ENCODE data around the gene ZNF366. TPM values are rescaled to one million over a fixed set of nuclear protein-coding genes. Genes with fewer than 3 reads are reported as not detected.

The ZNF366 gene
- polyA plus RNA-seq, 3 donors: 0.05 to 1.2 (median 0.76) TPM

DNA sequence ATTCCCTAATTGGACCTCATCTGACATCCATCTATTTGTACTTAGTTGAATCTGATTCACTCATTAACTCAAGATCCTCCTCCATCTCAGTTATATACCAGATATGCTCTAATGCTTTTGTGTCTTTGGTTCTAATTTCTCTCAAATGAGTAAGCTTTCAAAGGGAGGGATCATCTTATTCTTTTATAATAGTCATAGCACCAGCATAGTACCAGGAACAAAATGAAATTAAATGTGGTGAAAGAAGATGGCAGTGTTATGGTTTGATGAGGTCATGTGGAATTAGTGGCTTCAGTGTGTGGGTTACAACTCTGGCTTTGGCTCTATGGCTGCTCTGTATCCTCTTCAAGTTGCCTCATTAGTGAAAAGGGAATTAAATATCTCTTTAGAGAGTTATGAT is 32.5 kb upstream of the ZNF366 start:
- Mint-ChIP-seq H3K36me3 (no peaks in the 10 kb centered on the region), H3K4me3 (no peak overlapping the region), H3K4me1 (peaks cover 10% of the 10 kb centered on the region), H3K9me3 (peaks cover 0 to 2% (median 2%) of the 10 kb centered on the region in 7 donors), H3K27ac (no peak overlapping the region), H3K27me3 (ENCODE audit: low read depth in 3 of 3) (peaks cover 0 to 2% (median 2%) of the 10 kb centered on the region in 3 donors)
- Histone ChIP-seq H4K20me1 (ENCODE audit: insufficient read depth, low read length) (no peaks in the 10 kb centered on the region), H3K4me3 (replicated peaks in 1 of 3; ENCODE audit: low read depth in 2 of 3, low read length in 3 of 3) (no peak overlapping the region), H3K27me3 (ENCODE audit: control insufficient read depth in 2 of 2, insufficient read depth in 2 of 2, low read length in 2 of 2) (no peaks in the 10 kb centered on the region), H3K9me3 (replicated peaks in 1 of 2; ENCODE audit: control insufficient read depth in 1 of 2, insufficient read depth in 1 of 2, low read length in 2 of 2) (no peaks in the 10 kb centered on the region), H3K4me2 (replicated peaks; ENCODE audit: extremely low read depth, low read length, poor library complexity, severe bottlenecking) (no peak overlapping the region), H3K36me3 (replicated peaks in 1 of 2; ENCODE audit: control insufficient read depth in 1 of 2, insufficient read depth in 2 of 2, low read length in 2 of 2) (no peaks in the 10 kb centered on the region), H3K79me2 (ENCODE audit: insufficient read depth, low read length) (no peaks in the 10 kb centered on the region), H3K27ac (ENCODE audit: low read depth in 1 of 2, low read length in 2 of 2) (no peak overlapping the region), H3K9ac (ENCODE audit: insufficient read depth, low read length, poor library complexity, severe bottlenecking) (no peak overlapping the region), H2AFZ (ENCODE audit: insufficient read depth, low read depth, low read length, poor library complexity, severe bottlenecking) (no peak overlapping the region), H3K4me1 (ENCODE audit: control insufficient read depth in 1 of 2, insufficient read depth in 2 of 2, low read length in 2 of 2) (peaks cover 7 to 10% of the 10 kb centered on the region in 2 donors)
- TF ChIP-seq, protein P1, sequence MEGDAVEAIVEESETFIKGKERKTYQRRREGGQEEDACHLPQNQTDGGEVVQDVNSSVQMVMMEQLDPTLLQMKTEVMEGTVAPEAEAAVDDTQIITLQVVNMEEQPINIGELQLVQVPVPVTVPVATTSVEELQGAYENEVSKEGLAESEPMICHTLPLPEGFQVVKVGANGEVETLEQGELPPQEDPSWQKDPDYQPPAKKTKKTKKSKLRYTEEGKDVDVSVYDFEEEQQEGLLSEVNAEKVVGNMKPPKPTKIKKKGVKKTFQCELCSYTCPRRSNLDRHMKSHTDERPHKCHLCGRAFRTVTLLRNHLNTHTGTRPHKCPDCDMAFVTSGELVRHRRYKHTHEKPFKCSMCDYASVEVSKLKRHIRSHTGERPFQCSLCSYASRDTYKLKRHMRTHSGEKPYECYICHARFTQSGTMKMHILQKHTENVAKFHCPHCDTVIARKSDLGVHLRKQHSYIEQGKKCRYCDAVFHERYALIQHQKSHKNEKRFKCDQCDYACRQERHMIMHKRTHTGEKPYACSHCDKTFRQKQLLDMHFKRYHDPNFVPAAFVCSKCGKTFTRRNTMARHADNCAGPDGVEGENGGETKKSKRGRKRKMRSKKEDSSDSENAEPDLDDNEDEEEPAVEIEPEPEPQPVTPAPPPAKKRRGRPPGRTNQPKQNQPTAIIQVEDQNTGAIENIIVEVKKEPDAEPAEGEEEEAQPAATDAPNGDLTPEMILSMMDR (IDR thresholded peaks at IDR 0.05): no peak
- DNase-seq: no peak
- intact Hi-C loops (cut with micrococcal nuclease): no loop called here

DNA sequence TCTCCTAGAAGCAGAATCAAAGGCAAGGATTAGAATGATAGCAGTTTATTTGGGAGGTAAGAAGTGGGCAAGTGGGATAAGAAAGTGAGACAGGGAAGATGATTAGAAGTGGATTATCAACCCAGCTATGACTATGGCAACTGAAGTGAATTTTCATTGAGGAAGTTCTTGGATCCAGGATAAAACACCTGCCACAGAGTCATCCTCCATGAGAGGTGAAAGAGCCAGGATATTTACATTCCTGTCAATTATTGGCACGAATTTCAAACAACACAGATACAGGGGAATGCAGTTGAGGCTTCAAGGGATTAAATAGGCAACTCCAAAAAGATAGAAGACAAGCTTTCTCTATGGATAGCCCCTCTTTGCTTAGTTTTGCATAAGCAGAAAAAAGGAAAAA is 31.8 kb upstream of the ZNF366 start:
- Histone ChIP-seq H3K4me2 (replicated peaks; ENCODE audit: extremely low read depth, low read length, poor library complexity, severe bottlenecking) (no peak overlapping the region), H3K27ac (ENCODE audit: low read depth in 1 of 2, low read length in 2 of 2) (no peak overlapping the region), H3K9me3 (replicated peaks in 1 of 2; ENCODE audit: control insufficient read depth in 1 of 2, insufficient read depth in 1 of 2, low read length in 2 of 2) (no peaks in the 10 kb centered on the region), H3K79me2 (ENCODE audit: insufficient read depth, low read length) (no peaks in the 10 kb centered on the region), H2AFZ (ENCODE audit: insufficient read depth, low read depth, low read length, poor library complexity, severe bottlenecking) (no peak overlapping the region), H4K20me1 (ENCODE audit: insufficient read depth, low read length) (no peaks in the 10 kb centered on the region), H3K9ac (ENCODE audit: insufficient read depth, low read length, poor library complexity, severe bottlenecking) (no peak overlapping the region), H3K27me3 (ENCODE audit: control insufficient read depth in 2 of 2, insufficient read depth in 2 of 2, low read length in 2 of 2) (no peaks in the 10 kb centered on the region), H3K4me1 (ENCODE audit: control insufficient read depth in 1 of 2, insufficient read depth in 2 of 2, low read length in 2 of 2) (peaks cover 7 to 10% of the 10 kb centered on the region in 2 donors), H3K4me3 (replicated peaks in 1 of 3; ENCODE audit: low read depth in 2 of 3, low read length in 3 of 3) (no peak overlapping the region), H3K36me3 (replicated peaks in 1 of 2; ENCODE audit: control insufficient read depth in 1 of 2, insufficient read depth in 2 of 2, low read length in 2 of 2) (no peaks in the 10 kb centered on the region)
- H3K27ac Mint-ChIP-seq: no peak overlapping the region
- TF ChIP-seq, protein P1 (IDR thresholded peaks at IDR 0.05): no peak
- no peaks in the 10 kb centered on the region for H3K36me3 Mint-ChIP-seq
- intact Hi-C loops (cut with micrococcal nuclease): no loop called here
- peaks cover 2% of the 10 kb centered on the region in 3 donors for H3K27me3 Mint-ChIP-seq (ENCODE audit: low read depth in 3 of 3)
- no peaks in the 10 kb centered on the region for H3K9me3 Mint-ChIP-seq
- H3K4me3 Mint-ChIP-seq: no peak overlapping the region
- peaks cover 10% of the 10 kb centered on the region for H3K4me1 Mint-ChIP-seq
- WGBS (ENCODE audit: insufficient coverage): no CpG with 5 or more reads among the region's 1 CpG
- no peak for DNase-seq

Measured in CD14-positive monocyte (primary cell).